Measurements from ENCODE around the gene UNC79.

GRCh38 chr14:93566065-93566693, 135.4 kb downstream of the UNC79 start:
- TF ChIP-seq CHD2 (IDR thresholded peaks at IDR 0.05; ENCODE audit: borderline replicate concordance, low read depth, low read length) (no peak), POLR2A (IDR thresholded peaks at IDR 0.05; ENCODE audit: low read depth, low read length) (no peak)
